HG03575 (cell line): ENCODE data around the gene FN3KRP.

Source experiments
- ATAC-seq: cut with Tn5 transposase; IDR thresholded peaks from one replicate; pipeline ENCODE4 v1.9.1; 2021; ENCODE audit not compliant: unreplicated experiment, insufficient number of reproducible peaks, low FRiP score; ENCODE audit errors: extremely low read depth

The FN3KRP gene

GRCh38 chr17:82703036-82703745 is 13.3 kb upstream of the FN3KRP start:
- no peak for ATAC-seq

GRCh38 chr17:82703935-82704865 is 12.3 kb upstream of the FN3KRP start:
- ATAC-seq = no peak

- ATAC-seq = no peak
Measured at GRCh38 chr17:82704886-82705285, 11.6 kb upstream of the FN3KRP start.

- no peak for ATAC-seq
Measured at GRCh38 chr17:82705756-82706155, 10.8 kb upstream of the FN3KRP start.

- ATAC-seq = no peak
Measured at GRCh38 chr17:82709024-82709675, 7.4 kb upstream of the FN3KRP start.

- ATAC-seq = no peak
Measured at GRCh38 chr17:82709676-82710498, 6.6 kb upstream of the FN3KRP start.

- ATAC-seq = no peak
Measured at GRCh38 chr17:82710499-82711232, 5.8 kb upstream of the FN3KRP start.

- ATAC-seq = no peak
Measured at GRCh38 chr17:82713071-82713723, 3.3 kb upstream of the FN3KRP start.

- no peak for ATAC-seq
Measured at GRCh38 chr17:82718986-82719685, 2.6 kb downstream of the FN3KRP start.

- no peak for ATAC-seq
Measured at GRCh38 chr17:82720204-82720603, 3.7 kb downstream of the FN3KRP start.

- ATAC-seq = no peak
Measured at GRCh38 chr17:82722341-82723013, 6.0 kb downstream of the FN3KRP start.

GRCh38 chr17:82723169-82723807 is 6.8 kb downstream of the FN3KRP start:
- no peak for ATAC-seq

- ATAC-seq = no peak
Measured at GRCh38 chr17:82726427-82726826, 9.9 kb downstream of the FN3KRP start.

- ATAC-seq = no peak
Measured at GRCh38 chr17:82729479-82730260, 13.2 kb downstream of the FN3KRP start.

- ATAC-seq = no peak
Measured at GRCh38 chr17:82732118-82732743, 15.7 kb downstream of the FN3KRP start.
